ENCODE data around the gene FOXI2. TPM values are rescaled to one million over a fixed set of nuclear protein-coding genes. Genes with fewer than 3 reads are reported as not detected.

Gene FOXI2
- polyA plus RNA-seq (ENCODE audit: insufficient read length in 4 of 4) = 1 to 10 TPM; 1.2 to 2.3 (median 1.5) TPM

DNA sequence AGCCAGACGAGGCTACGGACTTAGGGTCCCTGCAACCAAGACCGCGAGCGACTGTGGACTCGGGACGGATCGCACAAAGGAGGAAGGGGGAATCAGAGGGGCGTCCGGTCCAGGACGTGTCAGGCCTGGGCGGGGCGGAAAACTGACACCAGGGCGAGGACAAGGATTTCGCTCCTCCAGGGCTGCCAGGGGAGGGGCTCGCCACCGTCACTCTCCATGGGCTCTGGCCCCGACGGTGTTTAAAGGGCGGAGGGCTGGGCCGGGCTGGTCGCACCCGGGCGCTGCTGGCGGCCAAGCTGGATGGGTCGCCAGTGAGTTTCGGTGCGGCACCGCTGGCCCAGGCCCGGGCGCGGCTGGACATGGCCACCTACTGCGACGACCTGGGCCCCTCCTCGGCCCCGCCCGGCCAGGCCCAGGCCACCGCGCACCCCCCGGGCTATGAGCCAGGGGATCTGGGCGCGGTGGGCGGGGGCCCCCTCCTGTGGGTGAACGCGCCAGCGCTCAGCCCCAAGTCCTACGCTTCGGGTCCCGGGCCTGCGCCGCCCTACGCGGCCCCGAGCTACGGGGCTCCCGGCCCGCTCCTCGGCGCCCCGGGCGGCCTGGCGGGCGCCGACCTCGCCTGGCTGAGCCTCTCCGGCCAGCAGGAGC lies at the start of gene FOXI2:
TSS of gene FOXI2 (plus strand) at position 271 of the 648 bp plus-strand sequence. CDS start at position 360, 89 bp downstream.
- no peak for DNase-seq (ENCODE audit: low read depth in 4 of 4, low spot score in 3 of 4)

DNA sequence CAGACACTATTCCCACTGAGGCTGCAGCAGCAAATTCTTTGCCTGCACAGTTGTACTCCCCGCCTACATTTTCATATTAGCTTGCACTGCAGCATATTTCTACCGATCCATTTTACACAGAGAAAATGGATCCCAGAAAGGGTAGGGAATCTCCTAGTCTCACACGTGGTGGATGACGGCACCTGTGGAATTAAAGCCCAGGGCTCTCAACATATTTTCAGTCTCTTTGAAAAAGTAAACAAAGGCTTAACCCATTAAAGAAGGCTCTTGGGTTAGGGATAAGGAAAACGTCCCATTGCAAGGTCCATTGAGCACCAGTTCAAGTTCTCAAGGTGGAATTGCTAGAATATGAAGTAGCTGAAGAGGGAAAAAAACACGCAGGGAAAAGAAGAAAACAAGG lies 49.4 kb upstream of the FOXI2 start:
- DNase-seq (ENCODE audit: low read depth in 4 of 4, low spot score in 3 of 4) = no peak

DNA sequence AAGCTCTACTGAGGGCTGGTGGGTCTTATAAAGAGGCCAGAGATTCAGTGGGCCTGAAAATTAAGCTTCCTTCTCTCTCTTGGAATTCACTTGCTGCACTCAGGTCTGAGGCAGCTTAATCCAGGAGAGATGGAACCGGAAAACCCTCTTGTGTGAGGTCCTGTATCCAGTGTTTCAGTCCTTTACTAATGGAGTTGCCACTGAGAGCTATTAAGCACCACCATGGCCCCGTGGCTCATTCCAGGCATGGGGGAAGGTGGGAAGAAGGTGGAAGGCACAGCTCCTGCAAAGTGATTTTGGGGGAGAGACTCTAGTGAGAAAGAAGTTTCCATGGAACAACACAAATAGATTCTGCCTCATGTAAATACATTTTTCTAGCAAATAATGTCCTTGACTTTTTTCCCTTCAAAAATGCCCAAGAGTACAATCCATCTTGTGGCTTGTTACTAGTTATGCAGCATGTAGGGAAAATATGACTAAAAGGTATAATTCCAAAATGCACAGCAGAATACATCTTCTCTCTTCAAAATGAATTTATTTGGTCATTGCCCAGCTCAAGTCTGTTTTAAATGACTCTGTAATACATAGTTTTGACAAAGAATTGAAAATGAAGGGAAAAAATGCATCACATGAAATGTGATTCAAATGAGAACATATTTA lies 46.7 kb upstream of the FOXI2 start:
- DNase-seq (ENCODE audit: low read depth in 4 of 4, low spot score in 3 of 4) = no peak

DNA sequence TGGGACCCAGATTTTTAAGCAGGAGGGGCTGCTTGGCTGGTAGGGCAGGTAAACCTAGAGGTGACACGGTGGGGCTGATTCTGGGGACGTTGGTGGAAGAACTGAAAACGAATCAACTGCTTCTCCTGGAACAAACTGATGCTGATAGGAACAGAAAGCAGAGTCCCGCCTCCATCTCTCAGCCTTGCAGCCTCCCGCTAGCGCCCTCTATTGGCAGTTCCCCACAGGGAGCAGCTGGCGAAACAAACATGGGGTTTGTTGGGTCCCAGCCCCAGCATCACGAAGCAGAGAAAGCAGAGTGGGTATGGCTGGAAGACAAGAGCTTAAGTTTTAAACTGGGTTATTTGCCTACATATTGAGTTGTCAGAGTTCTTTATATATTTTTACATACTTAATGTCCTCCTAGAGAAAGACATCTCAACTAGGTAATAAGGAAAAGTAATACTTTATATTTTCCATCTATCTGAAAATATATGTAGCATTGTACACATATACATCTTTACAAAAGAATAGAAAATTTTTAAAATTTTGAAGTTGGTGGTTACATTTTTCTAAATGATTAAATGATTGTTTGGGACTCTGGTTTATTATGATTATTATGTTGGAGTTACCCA lies 42.3 kb upstream of the FOXI2 start:
- no peak for DNase-seq (ENCODE audit: low read depth in 4 of 4, low spot score in 3 of 4)

DNA sequence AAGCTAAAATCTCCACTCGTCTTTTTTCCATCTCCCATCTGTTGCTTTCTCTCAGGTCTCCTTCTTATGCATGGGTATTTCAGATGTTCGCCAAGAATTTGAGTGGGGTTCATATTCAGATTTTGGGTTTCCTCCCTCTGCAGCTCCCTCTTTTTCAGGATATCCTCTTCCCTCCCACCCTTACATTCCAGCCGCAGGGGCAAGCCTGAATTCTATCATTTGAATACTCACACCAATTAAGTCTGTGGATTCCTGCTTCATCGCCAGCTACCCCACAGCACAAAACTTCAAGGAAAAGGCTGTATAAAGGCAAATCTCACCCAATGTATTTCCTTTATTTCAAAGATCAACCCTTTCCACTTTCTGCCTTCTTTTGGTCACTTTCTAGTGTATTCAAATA lies 41.6 kb upstream of the FOXI2 start:
- DNase-seq (ENCODE audit: low read depth in 4 of 4, low spot score in 3 of 4) = no peak

DNA sequence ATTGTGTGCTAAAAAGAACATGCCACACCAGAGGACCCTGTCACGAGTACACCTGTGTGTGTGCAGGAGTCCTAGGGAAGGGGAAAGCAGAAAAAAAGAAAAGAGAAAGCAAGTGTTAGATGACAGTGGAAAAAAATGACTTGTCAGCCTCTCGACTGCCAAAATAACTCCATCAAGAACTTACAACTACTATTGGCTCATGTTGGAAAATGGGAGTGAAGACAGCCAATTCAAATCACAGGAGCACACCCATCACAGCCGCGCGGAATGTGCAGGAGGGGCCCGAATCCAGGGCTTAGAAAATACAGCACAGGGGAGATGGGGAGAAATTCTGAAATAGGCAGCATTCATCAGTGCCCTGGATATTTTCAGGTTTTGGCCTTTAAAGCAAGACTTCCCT lies 38.1 kb upstream of the FOXI2 start:
- DNase-seq (ENCODE audit: low read depth in 4 of 4, low spot score in 3 of 4) = no peak

DNA sequence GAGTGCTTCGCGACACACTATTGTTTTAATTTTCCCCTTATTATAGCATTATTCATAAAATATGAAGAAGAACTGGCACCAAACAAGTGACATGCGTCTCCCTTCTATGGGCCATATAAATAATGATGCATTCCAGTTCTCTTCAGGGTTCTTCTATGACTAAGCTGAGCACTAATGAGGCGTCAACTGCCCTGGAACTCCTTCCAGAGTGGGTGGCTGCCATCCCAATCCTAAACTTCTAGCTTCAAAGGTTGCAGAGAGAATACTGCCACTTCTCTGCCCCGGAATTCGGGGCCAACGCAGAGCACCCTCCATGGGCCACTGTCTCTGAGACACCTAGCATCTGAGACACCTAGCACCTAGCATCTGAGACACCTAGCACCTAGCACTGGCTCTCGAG lies 37.7 kb upstream of the FOXI2 start:
- DNase-seq (ENCODE audit: low read depth in 4 of 4, low spot score in 3 of 4) = no peak

DNA sequence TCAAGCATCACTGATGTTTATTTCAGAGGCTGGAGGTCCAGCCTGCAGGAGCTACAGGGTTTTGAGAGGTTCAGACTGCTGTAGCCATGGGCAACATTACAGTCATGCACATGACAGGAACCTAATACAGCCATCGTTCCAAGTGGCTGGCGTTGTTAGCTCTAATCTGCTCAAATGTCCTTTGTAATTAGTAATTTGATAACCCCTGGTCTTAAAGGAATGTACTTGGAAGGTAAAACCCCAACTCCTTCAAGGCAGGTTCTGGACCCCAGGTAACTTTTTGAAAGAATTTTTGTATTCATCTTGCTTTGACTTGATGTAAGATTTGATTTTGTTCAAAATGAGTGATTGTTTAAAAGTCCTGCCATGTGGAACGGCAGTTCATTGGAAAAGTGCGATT lies 34.7 kb upstream of the FOXI2 start:
- DNase-seq (ENCODE audit: low read depth in 4 of 4, low spot score in 3 of 4) = peak; percentile 16 to 38 (median 26)

DNA sequence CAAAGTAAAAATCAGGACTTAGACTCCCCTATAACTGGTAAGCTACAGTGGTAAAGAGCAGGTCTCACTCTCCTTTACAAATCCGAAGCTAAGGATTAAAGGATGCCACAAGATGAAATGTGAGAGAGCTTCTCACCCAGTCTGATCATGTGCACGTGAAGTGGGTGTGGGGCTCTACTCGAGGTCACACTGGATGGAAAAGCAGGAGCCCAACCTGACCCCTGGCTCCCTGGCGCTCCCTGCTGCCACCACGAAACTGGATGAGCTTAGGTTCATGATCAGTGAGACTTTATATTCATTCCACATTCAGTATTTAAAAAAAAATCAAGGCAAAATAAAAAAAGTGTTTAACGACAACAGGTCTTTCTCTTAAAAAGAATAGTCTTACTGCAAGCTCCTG lies 21.7 kb upstream of the FOXI2 start:
- DNase-seq (ENCODE audit: low read depth in 4 of 4, low spot score in 3 of 4) = no peak

DNA sequence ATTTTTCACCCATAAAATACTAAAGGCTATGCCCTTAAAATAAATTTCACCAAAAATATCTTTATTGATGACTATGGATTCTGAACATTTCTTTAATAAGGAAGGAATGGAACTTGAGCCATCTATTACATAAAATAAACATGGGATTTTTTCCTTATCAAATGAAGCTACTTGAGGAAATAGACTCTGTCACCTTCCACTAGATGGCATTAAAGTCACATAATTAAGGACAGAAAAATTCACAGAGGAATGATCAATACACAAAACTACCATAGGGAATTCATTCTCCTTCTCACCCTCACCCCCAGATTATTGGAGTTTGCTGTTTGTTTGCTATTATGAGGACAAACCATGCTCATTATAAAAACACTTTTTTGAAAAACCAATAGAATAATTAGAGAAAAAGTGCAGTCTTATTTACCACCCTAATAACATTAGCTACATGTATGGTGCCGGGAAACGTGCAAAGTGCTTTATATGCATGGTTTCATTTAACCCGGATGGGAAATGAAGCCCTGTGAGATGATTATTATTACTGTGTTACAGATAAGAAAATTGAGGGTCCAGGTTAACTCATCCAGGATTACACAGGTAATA lies 21.1 kb upstream of the FOXI2 start:
- no peak for DNase-seq (ENCODE audit: low read depth in 4 of 4, low spot score in 3 of 4)

DNA sequence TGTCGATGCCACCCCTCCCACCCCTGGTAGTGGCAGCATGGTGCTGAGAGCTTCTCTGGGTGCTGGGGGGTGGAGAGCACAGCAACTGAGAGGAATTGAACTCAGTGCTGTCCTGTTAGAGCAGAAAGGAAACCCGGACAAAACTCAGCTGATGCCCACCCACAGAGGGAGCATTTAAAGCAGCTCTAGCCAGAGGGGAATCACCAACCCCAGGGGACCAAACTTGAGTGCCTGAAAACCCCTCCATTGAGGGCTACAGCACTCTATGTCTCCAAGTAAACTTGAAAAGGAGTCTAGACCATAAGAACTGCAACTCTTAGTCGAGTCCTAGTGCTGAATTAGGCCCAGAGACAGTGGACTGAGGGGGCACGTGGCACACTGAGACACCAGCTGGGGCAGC lies 16.8 kb upstream of the FOXI2 start:
- DNase-seq (ENCODE audit: low read depth in 4 of 4, low spot score in 3 of 4) = no peak

DNA sequence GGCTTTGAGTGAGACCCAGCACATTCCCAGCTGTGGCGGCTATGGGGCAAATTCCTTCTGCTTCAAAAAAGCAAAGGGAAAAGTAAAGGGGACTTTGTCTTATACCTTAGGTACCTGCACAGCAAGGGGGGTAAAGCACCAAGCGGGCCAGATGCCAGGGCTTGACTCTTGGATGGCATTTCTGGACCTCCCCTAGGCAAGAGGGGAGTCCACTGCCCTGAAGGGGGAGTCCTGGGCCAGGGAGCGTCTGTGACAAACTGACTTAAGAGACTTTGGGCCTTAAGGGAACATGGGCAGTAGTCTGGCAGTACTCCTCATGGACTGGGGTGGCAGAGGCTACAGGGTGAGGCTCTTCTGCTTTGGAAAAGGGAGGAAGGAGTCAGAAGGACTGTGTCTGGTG lies 16.1 kb upstream of the FOXI2 start:
- DNase-seq (ENCODE audit: low read depth in 4 of 4, low spot score in 3 of 4) = no peak

DNA sequence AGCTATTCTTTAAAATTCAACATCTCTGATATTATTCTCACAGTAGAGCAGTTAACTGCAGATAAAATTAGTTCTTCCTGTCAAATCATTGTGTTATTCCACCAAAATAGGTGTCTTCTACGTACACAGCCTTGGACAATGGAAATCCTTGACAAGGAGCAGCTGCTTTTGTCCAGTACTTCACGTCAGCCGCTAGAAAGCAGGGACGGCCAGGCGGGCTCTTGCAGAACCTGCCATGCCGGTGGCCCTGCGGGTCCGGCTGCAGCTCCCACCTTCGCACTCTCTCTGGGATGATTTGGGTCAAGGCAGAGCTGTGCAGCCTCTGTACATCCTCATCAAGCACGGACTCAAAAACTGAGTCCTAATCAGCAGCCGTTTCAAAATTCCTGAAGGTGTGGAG lies 2.2 kb upstream of the FOXI2 start:
- DNase-seq (ENCODE audit: low read depth in 4 of 4, low spot score in 3 of 4) = no peak

DNA sequence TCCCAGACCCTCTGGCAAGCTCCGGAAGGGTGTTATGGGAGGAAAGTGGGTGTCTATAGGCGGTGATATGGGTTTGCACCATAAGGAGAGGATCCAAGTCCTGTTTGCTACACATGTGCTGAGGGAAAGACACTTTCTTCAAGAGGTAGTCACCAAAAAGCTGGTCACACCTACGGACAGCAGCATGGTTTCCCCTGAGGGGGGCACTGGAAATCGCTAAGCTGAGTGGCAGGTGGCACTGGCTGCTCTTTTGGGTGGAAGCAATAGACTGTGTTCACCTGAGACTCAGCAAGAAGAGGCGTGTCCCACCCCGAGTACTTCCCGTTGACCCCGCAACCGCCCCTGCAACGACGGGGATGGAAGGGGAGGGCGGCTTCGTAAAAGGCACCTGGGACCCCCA lies 1.8 kb upstream of the FOXI2 start:
- DNase-seq (ENCODE audit: low read depth in 4 of 4, low spot score in 3 of 4) = no peak

DNA sequence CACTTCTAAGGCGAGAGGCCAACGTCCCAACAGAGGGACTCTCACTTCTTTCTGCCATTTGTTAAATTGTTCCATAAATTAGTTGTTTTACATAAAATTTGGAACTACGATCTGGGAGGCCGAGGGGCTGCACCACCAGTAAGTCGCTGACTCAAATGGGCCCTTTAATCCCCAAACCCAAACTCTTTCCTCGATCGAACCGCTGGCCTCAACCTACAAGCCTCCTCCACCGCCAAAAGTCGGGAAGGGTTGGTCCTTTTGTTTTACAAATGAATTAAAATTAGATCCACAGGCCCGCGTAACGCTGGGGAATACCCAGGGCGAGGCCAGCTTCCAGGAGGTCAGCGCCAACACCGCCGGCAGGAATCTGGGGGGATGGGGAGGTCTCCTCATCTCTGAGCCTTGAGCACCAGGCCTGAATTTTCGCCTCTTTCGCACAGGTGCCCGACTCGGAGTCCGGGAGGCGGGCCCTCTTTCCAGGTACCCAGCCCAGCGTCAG lies 1.2 kb upstream of the FOXI2 start:
- no peak for DNase-seq (ENCODE audit: low read depth in 4 of 4, low spot score in 3 of 4)

DNA sequence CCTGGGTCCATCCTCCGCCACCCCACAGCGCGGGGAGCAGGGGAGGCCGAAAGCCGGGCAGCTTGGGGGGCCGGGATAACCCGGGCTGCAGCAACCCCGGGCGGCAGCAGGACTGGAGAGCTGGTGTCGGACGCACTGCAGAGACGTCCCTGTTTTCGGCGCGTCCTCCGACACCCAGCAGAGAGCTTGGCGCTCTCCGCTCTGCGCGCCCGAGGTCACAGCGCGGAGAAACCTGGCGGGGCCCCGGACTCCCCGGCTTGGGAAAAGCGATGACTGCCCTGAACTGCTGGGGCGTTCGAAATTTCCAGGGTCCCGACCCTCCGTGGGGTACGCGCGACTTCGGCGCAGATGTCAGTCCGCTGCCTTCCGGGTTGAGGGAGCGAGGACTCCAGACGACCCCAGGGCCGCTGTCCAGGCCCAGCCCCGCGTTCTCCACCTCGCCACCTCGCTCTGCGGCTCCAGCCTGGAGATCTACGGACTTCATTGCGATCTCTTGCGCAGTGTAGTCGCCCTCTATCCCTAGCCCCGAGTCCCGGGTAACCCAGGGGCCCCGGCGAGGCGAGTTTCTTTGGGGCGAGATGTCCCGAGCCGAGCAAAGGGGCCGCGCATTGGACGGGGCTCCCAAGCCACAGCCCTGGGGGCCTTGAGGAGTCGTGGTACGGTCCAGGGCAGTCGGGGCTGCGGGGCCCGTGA lies 617 bp upstream of the FOXI2 start:
- no peak for DNase-seq (ENCODE audit: low read depth in 4 of 4, low spot score in 3 of 4)

DNA sequence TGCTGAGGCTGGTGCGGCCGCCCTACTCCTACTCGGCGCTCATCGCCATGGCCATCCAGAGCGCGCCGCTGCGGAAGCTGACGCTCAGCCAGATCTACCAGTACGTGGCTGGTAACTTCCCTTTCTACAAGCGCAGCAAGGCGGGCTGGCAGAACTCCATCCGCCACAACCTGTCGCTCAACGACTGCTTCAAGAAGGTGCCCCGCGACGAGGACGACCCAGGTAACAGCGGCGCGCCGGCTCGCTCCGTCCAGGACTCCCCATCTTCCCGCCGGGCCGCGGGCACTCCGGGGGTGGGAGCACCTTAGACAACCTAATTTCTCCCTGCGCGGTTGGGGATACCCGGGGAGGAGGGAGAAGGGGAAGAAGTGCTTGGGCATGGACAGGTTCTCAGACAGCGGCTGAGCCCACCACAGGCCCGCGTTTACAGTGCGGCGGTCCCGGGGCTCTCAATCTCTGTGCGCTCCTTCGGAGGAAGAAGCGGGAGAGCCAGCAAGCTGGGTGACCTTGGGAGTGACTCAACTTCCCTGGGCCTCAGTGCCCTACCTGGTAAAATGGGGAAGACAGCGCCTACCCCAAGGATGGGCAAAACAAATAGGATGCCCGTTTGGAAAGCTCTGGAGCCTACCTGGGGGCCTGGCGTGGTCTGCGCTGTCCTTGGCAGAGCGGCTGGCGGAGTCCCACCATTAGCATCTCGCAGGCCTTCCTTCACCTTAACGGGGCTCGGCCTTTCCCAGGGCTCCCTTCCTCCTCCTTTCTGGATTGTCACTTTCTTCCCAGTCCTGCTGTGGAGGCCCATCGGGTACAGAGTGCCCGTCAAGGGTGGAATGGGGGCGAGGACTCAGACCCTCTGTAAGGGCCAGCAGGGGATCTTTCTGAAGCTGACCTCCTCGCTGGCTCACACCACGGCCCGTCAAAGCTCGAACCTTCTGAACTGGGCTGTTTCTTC lies 852 bp downstream of the FOXI2 start:
- DNase-seq (ENCODE audit: low read depth in 4 of 4, low spot score in 3 of 4) = no peak

DNA sequence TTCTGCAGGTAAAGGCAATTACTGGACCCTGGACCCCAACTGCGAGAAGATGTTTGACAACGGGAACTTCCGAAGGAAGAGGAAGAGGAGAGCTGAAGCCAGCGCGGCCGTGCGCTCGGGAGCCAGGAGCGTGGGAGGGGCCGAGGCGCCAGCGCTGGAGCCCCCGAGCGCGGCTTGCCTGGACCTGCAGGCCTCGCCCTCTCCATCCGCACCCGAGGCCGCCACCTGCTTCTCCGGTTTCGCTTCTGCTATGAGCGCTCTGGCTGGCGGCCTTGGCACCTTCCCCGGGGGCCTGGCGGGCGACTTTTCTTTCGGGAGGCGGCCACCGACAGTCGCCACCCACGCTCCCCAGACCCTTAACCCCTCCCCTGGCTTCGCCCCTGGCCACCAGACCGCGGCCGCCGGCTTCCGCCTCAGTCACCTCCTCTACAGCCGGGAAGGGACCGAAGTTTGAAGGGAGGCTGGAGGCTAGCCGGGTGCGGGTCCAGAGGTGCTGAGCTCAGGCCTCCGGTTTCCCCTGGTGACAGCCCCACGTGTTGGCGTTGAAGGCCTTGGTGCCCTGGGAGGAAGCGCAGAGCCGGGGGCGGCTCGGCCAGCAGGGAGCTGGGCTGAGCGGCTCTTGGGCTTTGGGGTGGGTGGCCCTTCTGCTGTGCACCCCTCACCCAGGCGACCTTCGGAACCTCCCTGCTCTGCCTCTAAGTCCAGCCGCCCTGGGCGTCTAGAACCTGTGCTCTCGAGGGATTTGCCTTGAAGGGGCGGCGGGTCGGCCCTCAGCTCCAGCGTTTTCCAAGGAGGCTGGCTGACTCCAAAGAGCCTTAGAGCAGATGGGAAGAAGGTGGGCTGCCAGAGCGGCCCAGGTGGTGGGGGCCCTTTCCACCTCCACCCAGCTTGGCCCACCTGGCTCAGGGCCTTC lies 1.8 kb downstream of the FOXI2 start:
- DNase-seq (ENCODE audit: low read depth in 4 of 4, low spot score in 3 of 4) = no peak

DNA sequence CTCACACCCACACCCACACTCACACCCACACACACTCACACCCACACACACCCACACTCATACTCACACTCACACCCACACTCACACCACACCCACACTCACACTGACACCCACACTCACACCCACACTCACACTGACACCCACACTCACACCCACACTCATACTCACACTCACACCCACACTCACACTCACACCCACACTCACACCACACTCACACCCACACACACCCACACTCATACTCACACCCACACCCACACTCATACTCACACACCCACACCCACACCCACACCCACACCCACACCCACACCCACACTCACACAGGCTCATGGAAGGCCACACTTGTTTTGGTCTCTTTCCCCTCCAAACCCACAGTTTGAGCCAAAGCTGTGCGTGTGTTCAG lies 2.9 kb downstream of the FOXI2 start:
- no peak for DNase-seq (ENCODE audit: low read depth in 4 of 4, low spot score in 3 of 4)
